ENCODE measurements around the gene CXXC5. TPM values are rescaled to one million over a fixed set of nuclear protein-coding genes. Genes with fewer than 3 reads are reported as not detected.
"Not testable (repeated sequence)": the region's sequence is repeated elsewhere in the genome, so short reads cannot be mapped to it uniquely, and the experiment has no call there.

Gene CXXC5
- polyA plus RNA-seq, 3 donors = 201 to 226 (median 217) TPM

- DNase-seq (ENCODE audit: extremely low read depth in 1 of 11, low read depth in 9 of 11, low spot score in 4 of 11) = peak in 8 of 11 donors; percentile 84 to 91 (median 86)
Observed at GRCh38 chr5:139710319-139711066, 62.3 kb downstream of the CXXC5 start.

GRCh38 chr5:139711067-139711905 is 63.1 kb downstream of the CXXC5 start:
- DNase-seq (ENCODE audit: extremely low read depth in 1 of 11, low read depth in 9 of 11, low spot score in 4 of 11) = peak in 2 of 11 donors; percentile 66 to 68

GRCh38 chr5:139711906-139712224 is 63.7 kb downstream of the CXXC5 start:
- peak in 1 of 11 donors; percentile 32 for DNase-seq (ENCODE audit: extremely low read depth in 1 of 11, low read depth in 9 of 11, low spot score in 4 of 11)

GRCh38 chr5:139712412-139712811 is 64.3 kb downstream of the CXXC5 start:
- DNase-seq (ENCODE audit: extremely low read depth in 1 of 11, low read depth in 9 of 11, low spot score in 4 of 11) = no peak

- not testable (repeated sequence) for DNase-seq (ENCODE audit: extremely low read depth in 1 of 11, low read depth in 9 of 11, low spot score in 4 of 11)
Observed at GRCh38 chr5:139713898-139714297, 65.7 kb downstream of the CXXC5 start.

GRCh38 chr5:139717221-139717620 is 69.1 kb downstream of the CXXC5 start:
- no peak for DNase-seq (ENCODE audit: extremely low read depth in 1 of 11, low read depth in 9 of 11, low spot score in 4 of 11)

GRCh38 chr5:139718403-139718802 is 70.3 kb downstream of the CXXC5 start:
- DNase-seq (ENCODE audit: extremely low read depth in 1 of 11, low read depth in 9 of 11, low spot score in 4 of 11) = not testable (repeated sequence)

- DNase-seq (ENCODE audit: extremely low read depth in 1 of 11, low read depth in 9 of 11, low spot score in 4 of 11) = not testable (repeated sequence)
Observed at GRCh38 chr5:139719970-139720369, 71.8 kb downstream of the CXXC5 start.

- DNase-seq (ENCODE audit: extremely low read depth in 1 of 11, low read depth in 9 of 11, low spot score in 4 of 11) = no peak
Observed at GRCh38 chr5:139723986-139724587, 75.9 kb downstream of the CXXC5 start.

GRCh38 chr5:139725073-139725830 is 77.1 kb downstream of the CXXC5 start:
- peak in 1 of 11 donors; percentile 48 for DNase-seq (ENCODE audit: extremely low read depth in 1 of 11, low read depth in 9 of 11, low spot score in 4 of 11)

- DNase-seq (ENCODE audit: extremely low read depth in 1 of 11, low read depth in 9 of 11, low spot score in 4 of 11) = no peak
Observed at GRCh38 chr5:139726248-139726647, 78.1 kb downstream of the CXXC5 start.

GRCh38 chr5:139727615-139728014 is 79.5 kb downstream of the CXXC5 start:
- not testable (repeated sequence) for DNase-seq (ENCODE audit: extremely low read depth in 1 of 11, low read depth in 9 of 11, low spot score in 4 of 11)

- DNase-seq (ENCODE audit: extremely low read depth in 1 of 11, low read depth in 9 of 11, low spot score in 4 of 11) = no peak
Observed at GRCh38 chr5:139731281-139731680, 83.1 kb downstream of the CXXC5 start.

- no peak for DNase-seq (ENCODE audit: extremely low read depth in 1 of 11, low read depth in 9 of 11, low spot score in 4 of 11)
Observed at GRCh38 chr5:139732019-139732418, 83.9 kb downstream of the CXXC5 start.

GRCh38 chr5:139733010-139733688 is 85.0 kb downstream of the CXXC5 start:
- no peak for DNase-seq (ENCODE audit: extremely low read depth in 1 of 11, low read depth in 9 of 11, low spot score in 4 of 11)

All from renal cortex interstitium (tissue), 11 donors.